ENCODE results near the gene CCRL2. TPM values are rescaled to one million over a fixed set of nuclear protein-coding genes. Genes with fewer than 3 reads are reported as not detected.

The CCRL2 gene
- total RNA-seq, 1 donor from 2014 or later, result 28.5 TPM

DNA sequence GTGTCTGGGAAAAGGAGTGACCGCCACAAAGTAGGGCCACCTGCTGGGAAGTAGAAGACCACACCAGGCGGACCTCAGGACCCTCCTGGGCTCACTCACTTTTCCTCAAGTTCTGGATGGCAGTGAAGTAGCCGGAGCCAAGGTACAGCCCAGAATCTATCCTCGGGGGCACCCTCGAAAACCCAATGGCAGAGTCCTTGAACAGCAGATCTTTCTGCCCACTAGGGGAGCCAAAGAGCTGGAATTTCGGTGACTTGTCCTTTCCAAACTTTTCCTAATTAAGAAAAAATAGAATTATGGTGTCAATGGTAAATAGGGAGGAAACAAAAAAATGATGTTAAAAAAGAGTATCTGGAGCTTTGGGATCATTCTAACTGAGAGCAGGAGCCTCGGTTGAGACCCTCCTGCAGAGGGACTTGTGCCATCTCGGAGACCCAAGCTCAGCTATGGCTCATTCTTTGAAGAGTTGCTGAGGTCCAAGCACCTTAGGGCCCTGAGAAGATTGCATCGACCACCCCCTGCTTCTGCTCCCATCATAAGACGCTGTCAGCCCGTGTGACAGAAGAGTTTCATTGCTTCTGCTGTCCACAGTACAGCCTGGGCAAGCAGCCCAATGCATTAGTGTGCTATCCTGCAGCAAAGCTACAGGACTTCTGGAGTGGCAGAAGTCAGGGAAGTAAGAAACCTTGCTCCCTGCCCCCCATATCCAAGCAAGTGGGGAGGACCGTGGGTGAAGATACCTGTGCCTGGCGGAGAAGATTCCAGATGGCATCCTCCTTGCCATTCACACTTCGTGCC lies 42.9 kb downstream of the CCRL2 start:
- TF ChIP-seq, protein P1, sequence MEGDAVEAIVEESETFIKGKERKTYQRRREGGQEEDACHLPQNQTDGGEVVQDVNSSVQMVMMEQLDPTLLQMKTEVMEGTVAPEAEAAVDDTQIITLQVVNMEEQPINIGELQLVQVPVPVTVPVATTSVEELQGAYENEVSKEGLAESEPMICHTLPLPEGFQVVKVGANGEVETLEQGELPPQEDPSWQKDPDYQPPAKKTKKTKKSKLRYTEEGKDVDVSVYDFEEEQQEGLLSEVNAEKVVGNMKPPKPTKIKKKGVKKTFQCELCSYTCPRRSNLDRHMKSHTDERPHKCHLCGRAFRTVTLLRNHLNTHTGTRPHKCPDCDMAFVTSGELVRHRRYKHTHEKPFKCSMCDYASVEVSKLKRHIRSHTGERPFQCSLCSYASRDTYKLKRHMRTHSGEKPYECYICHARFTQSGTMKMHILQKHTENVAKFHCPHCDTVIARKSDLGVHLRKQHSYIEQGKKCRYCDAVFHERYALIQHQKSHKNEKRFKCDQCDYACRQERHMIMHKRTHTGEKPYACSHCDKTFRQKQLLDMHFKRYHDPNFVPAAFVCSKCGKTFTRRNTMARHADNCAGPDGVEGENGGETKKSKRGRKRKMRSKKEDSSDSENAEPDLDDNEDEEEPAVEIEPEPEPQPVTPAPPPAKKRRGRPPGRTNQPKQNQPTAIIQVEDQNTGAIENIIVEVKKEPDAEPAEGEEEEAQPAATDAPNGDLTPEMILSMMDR (IDR thresholded peaks at IDR 0.05), result peak; percentile 61
- intact Hi-C loops (cut with DNase I), result no loop called here
- ATAC-seq (peak; percentile 23), DNase-seq (no peak)
- H3K27me3 ChIP-seq, result no peaks in the 10 kb centered on the region
- no peaks in the 10 kb centered on the region for H3K4me1 ChIP-seq
- H3K27ac ChIP-seq, result no peak overlapping the region
- no peaks in the 10 kb centered on the region for H3K36me3 ChIP-seq
- H3K4me3 ChIP-seq, result no peak overlapping the region
- H3K9me3 ChIP-seq, result no peaks in the 10 kb centered on the region

DNA sequence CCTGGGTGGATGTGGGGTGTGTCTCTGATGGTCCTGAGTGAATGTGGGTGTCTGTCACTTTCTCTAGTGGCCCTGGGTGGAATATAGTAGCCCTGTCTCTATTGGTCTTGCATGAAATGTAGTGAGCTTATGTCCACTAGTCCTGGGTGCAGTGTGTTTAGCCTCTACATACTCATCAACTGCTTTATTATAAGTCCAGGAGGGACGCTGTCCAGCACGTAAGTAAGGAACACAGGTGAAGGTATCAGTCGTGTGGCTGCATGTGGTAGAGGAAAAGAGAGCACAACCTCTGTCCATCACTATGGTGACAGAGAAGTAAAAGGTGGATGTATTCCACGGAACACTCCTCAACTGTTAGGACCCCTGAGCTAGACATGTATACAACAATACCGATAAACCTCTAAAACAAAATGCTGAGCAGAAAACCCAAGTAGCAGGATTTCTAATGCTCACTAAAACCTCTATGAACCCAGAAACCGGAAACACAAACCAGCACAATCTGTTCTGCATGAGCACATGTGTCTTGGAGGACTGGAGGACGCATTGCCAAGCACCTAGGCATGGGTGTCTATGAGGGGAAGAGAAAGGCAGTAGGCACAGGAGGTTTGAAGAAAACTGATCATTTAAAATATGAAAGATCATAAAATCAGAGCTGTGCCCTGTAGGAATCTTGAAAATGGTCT lies 46.6 kb downstream of the CCRL2 start:
- ATAC-seq (no peak), DNase-seq (no peak)
- H3K4me1 ChIP-seq, result no peaks in the 10 kb centered on the region
- no peaks in the 10 kb centered on the region for H3K27me3 ChIP-seq
- TF ChIP-seq, protein P1 (IDR thresholded peaks at IDR 0.05), result no peak
- H3K27ac ChIP-seq, result no peak overlapping the region
- no peaks in the 10 kb centered on the region for H3K36me3 ChIP-seq
- H3K4me3 ChIP-seq, result no peak overlapping the region
- intact Hi-C loops (cut with DNase I), result no loop called here
- H3K9me3 ChIP-seq, result no peaks in the 10 kb centered on the region

DNA sequence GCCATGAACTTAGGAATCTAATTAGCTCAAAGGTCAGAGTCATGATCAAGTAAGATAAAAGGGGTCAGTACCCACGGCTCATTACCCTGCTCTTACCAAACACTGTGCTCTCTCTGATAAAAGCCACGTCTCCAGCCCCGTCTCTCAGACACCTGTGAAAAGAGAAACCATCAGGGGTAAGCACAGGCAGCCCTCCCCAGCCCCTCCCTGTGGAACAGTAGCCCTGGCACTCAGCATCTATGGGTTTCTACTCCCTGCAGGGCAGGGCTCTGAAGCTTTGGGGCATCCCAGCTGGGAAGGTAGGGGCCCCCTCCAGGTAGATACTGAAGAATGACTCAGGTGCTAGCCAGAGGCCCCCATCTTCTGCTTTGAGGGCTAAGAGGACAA lies 47.1 kb downstream of the CCRL2 start:
- TF ChIP-seq, protein P1 (IDR thresholded peaks at IDR 0.05), result no peak
- intact Hi-C loops (cut with DNase I), result no loop called here
- ATAC-seq (no peak), DNase-seq (no peak)
- Histone ChIP-seq H3K36me3 (no peaks in the 10 kb centered on the region), H3K27ac (no peak overlapping the region), H3K4me3 (no peak overlapping the region), H3K9me3 (no peaks in the 10 kb centered on the region), H3K4me1 (no peaks in the 10 kb centered on the region), H3K27me3 (no peaks in the 10 kb centered on the region)

DNA sequence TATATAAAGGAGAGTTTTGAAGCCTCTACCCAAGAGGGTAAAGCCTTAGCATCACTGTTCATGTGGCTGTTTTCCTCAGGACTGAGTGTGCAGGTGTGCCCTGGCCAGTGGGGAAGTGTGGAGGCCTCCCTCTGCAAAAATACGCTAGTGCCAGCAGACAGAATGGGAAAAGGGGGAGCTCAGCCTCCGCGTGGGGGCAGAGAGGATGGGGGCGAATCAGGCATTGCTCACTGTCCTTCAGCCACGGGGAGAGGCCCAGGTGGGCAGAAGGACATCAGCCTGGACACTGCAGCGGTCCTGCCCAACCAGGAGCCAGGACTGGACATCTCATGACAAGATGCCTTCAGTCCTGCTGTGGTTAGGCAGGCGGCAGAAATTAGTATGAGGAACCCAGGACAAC lies 47.5 kb downstream of the CCRL2 start:
- Histone ChIP-seq H3K4me3 (no peak overlapping the region), H3K4me1 (no peaks in the 10 kb centered on the region), H3K36me3 (no peaks in the 10 kb centered on the region), H3K27me3 (no peaks in the 10 kb centered on the region), H3K9me3 (no peaks in the 10 kb centered on the region), H3K27ac (no peak overlapping the region)
- intact Hi-C loops (cut with DNase I), result no loop called here
- ATAC-seq (no peak), DNase-seq (no peak)
- TF ChIP-seq, protein P1 (IDR thresholded peaks at IDR 0.05), result no peak

DNA sequence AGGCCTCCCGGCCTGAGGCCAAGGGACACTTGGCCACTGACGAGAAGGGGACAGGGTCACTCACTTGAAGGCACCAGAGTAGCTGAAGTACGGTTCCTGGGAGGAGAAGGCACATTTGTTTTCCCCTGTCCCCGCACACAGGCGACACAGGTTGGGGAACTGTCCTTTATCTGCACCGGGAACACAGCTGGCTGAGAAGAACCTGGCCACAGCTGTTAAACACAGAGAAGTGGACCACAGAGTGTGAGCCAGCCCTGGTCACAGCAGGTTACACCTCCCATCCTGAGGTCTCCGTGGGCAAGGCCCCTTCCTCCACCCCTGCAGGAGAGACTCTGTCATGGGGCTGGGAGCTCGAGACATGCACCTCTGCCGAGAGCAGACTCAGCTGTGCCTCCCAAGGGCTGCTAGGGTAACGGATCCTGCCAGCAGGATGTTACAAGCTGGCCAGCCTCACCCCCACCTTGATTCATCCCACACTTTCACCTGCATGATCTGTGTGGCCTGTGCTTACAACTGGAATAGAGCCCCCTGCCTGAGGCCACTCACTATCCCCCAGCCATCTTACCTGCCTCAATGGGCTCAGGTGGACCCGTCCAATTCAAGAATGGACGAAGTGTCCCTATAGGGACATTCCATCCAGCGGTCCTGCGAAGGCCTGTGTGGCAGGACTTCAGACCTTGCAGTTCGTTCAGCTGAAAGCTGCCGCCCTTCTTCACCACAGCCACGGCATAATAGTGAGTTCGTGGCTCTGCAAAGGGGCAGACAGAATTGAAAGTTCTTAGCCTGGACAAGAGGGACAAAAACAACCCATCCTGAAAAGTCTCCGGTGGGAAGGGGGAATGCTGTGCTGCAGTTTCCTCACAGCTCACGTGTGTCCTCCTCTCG lies 48.4 kb downstream of the CCRL2 start:
- Histone ChIP-seq H3K4me1 (no peaks in the 10 kb centered on the region), H3K36me3 (no peaks in the 10 kb centered on the region), H3K9me3 (no peaks in the 10 kb centered on the region), H3K27me3 (no peaks in the 10 kb centered on the region), H3K4me3 (no peak overlapping the region), H3K27ac (no peak overlapping the region)
- no peak for DNase-seq
- intact Hi-C loops (cut with DNase I), result no loop called here
- TF ChIP-seq, protein P1 (IDR thresholded peaks at IDR 0.05), result no peak
- peak; percentile 16 for ATAC-seq

Measured in upper lobe of right lung (tissue), 1 donor.